H1 (cell line): ENCODE results near the gene SRRM4. TPM values are rescaled to one million over a fixed set of nuclear protein-coding genes. Genes with fewer than 3 reads are reported as not detected.

Experiments
- CTCF ChIA-PET: fragments of 300-600 bp; sonication (Branson Sonifier 250); formaldehyde crosslinking; loops from one replicate; lab custom pipeline; 2021; ENCODE audit not compliant: partially characterized antibody; lab: Charles Lee
- POLR2A ChIA-PET: fragments of 300-600 bp; sonication (Branson Sonifier 250); formaldehyde crosslinking; loops from one replicate; lab custom pipeline; 2021; ENCODE audit warnings: inconsistent platforms; ENCODE audit not compliant: partially characterized antibody; lab: Charles Lee
- DNase-seq, 2 experiments: peaks; one replicate each; pipeline versions ENCODE4 v3.0.0 to v3.0.0-alpha.2; 2010 to 2022; ENCODE audit warnings: low spot score in 2 of 2, low read depth in 1 of 2, mixed read lengths in 1 of 2
- FAIRE-seq: peaks from 2 replicates; lab custom pipeline; 2011; peaks lifted over from hg19 to GRCh38; lab: Jason Lieb, UNC
- H2AFZ ChIP-seq: 2 replicates; pipeline ENCODE4 v1.8.1; 2012; ENCODE audit warnings: low read length, inconsistent platforms
- H2AK5ac ChIP-seq: 2 replicates; pipeline ENCODE4 v1.6.1; 2013; ENCODE audit warnings: low read depth, low read length
- H2BK120ac ChIP-seq: replicated peaks from 2 replicates; pipeline ENCODE3; 2013; ENCODE audit warnings: low read depth, low read length, inconsistent platforms
- H2BK12ac ChIP-seq: 2 replicates; pipeline ENCODE4 v1.6.1; 2013; ENCODE audit warnings: low read depth, low read length
- H2BK15ac ChIP-seq: 2 replicates; pipeline ENCODE4 v1.6.1; 2013; ENCODE audit warnings: low read length
- H2BK20ac ChIP-seq: 2 replicates; pipeline ENCODE4 v1.6.1; 2013; ENCODE audit warnings: low read length
- H2BK5ac ChIP-seq: 2 replicates; pipeline ENCODE4 v1.6.1; 2013; ENCODE audit warnings: low read depth, low read length
- H3K14ac ChIP-seq: 2 replicates; pipeline ENCODE4 v1.6.1; 2013; ENCODE audit warnings: inconsistent platforms; ENCODE audit not compliant: insufficient read length
- H3K18ac ChIP-seq: 2 replicates; pipeline ENCODE4 v1.6.1; 2013; ENCODE audit warnings: low read length; ENCODE audit errors: extremely low read depth
- H3K23ac ChIP-seq: 2 replicates; pipeline ENCODE4 v1.6.1; 2013; ENCODE audit warnings: inconsistent platforms; ENCODE audit not compliant: insufficient read length
- H3K23me2 ChIP-seq: 2 replicates; pipeline ENCODE4 v1.6.1; 2013; ENCODE audit warnings: low read depth, low read length
- H3K27ac ChIP-seq: 2 replicates; pipeline ENCODE4 v1.6.1; 2011; ENCODE audit warnings: low read depth, low read length, inconsistent platforms
- H3K27me3 ChIP-seq, 4 experiments: replicated peaks in 1 of 4; 1 replicate in 1 of 4; 2 replicates in 3 of 4; pipeline versions ENCODE4 v1.6.1 to v1.8.1; 2011 to 2013; ENCODE audit warnings: low read length in 3 of 4, mild to moderate bottlenecking in 3 of 4, inconsistent platforms in 2 of 4, mixed read lengths in 2 of 4, moderate library complexity in 1 of 4; ENCODE audit not compliant: control insufficient read depth in 3 of 4, insufficient read depth in 3 of 4; ENCODE audit errors: extremely low read depth in 1 of 4
- H3K36me3 ChIP-seq, 4 experiments: 2 replicates each; pipeline versions ENCODE4 v1.6.1 to v1.8.1; 2011 to 2013; ENCODE audit warnings: mild to moderate bottlenecking in 4 of 4, low read length in 3 of 4, moderate library complexity in 2 of 4, control low read depth in 1 of 4, inconsistent platforms in 1 of 4; ENCODE audit not compliant: insufficient read depth in 4 of 4, control insufficient read depth in 2 of 4
- H3K4ac ChIP-seq: replicated peaks from 2 replicates; pipeline ENCODE3; 2013; ENCODE audit warnings: low read length, low read depth, mixed read lengths, inconsistent platforms; ENCODE audit not compliant: insufficient read length
- H3K4me1 ChIP-seq, 4 experiments: replicated peaks in 1 of 4; 1 replicate in 1 of 4; 2 replicates in 3 of 4; pipeline versions ENCODE4 v1.6.1 to v1.8.1; 2011 to 2013; ENCODE audit warnings: low read length in 3 of 4, inconsistent platforms in 2 of 4, mixed read lengths in 1 of 4; ENCODE audit not compliant: insufficient read depth in 4 of 4, control insufficient read depth in 3 of 4
- H3K4me2 ChIP-seq, 2 experiments: 2 replicates each; pipeline versions ENCODE4 v1.6.1 to v1.8.1; 2011 to 2013; ENCODE audit warnings: low read depth in 2 of 2, low read length in 2 of 2, control low read depth in 1 of 2, inconsistent platforms in 1 of 2, mild to moderate bottlenecking in 1 of 2; ENCODE audit not compliant: insufficient read depth in 1 of 2
- H3K4me3 ChIP-seq, 4 experiments: fragments of 200-600, 300-600 bp in 1 of 4; sonication (generic), shearing (Covaris generic), sonication (Bioruptor Twin) in 1 of 4; 2 replicates each; pipeline versions ENCODE4 v1.5.1 to v1.8.1; 2011 to 2016; ENCODE audit warnings: low read length in 4 of 4, low read depth in 3 of 4, control low read depth in 2 of 4, inconsistent platforms in 2 of 4, mild to moderate bottlenecking in 2 of 4, mixed read lengths in 1 of 4, moderate library complexity in 1 of 4; ENCODE audit not compliant: insufficient read depth in 2 of 4; ENCODE audit errors: extremely low read depth in 1 of 4
- H3K56ac ChIP-seq: replicated peaks from 2 replicates; pipeline ENCODE3; 2013; ENCODE audit warnings: low read depth, mild to moderate bottlenecking, mixed read lengths, low read length, inconsistent platforms; ENCODE audit not compliant: insufficient read length
- H3K79me1 ChIP-seq: 2 replicates; pipeline ENCODE4 v1.6.1; 2013; ENCODE audit warnings: low read depth, low read length, control low read depth
- H3K79me2 ChIP-seq, 2 experiments: 2 replicates each; pipeline versions ENCODE4 v1.6.1 to v1.8.1; 2012 to 2013; ENCODE audit warnings: low read length in 2 of 2, mild to moderate bottlenecking in 2 of 2, inconsistent platforms in 1 of 2; ENCODE audit not compliant: insufficient read depth in 2 of 2, control insufficient read depth in 1 of 2
- H3K9ac ChIP-seq, 4 experiments: replicated peaks in 1 of 4; 1 replicate in 1 of 4; 2 replicates in 3 of 4; pipeline versions ENCODE4 v1.6.1 to v1.8.1; 2011 to 2013; ENCODE audit warnings: low read depth in 3 of 4, low read length in 3 of 4, control low read depth in 2 of 4, mild to moderate bottlenecking in 2 of 4, moderate library complexity in 2 of 4, inconsistent platforms in 1 of 4; ENCODE audit errors: extremely low read depth in 1 of 4
- H3K9me3 ChIP-seq, 2 experiments: 2 replicates each; pipeline versions ENCODE4 v1.6.1 to v1.8.1; 2012 to 2013; ENCODE audit warnings: mild to moderate bottlenecking in 2 of 2, moderate library complexity in 2 of 2, control low read depth in 1 of 2, inconsistent platforms in 1 of 2, low read depth in 1 of 2, low read length in 1 of 2, mixed read lengths in 1 of 2; ENCODE audit not compliant: insufficient read depth in 2 of 2
- H4K20me1 ChIP-seq, 2 experiments: replicated peaks in 1 of 2; 2 replicates each; pipeline versions ENCODE3 to v1.8.1; 2011 to 2013; ENCODE audit warnings: inconsistent platforms in 2 of 2, low read length in 2 of 2, mild to moderate bottlenecking in 1 of 2; ENCODE audit not compliant: insufficient read depth in 2 of 2, control insufficient read depth in 1 of 2
- H4K5ac ChIP-seq: 2 replicates; pipeline ENCODE4 v1.6.1; 2013; ENCODE audit warnings: low read length, low read depth, mixed read lengths, inconsistent platforms; ENCODE audit not compliant: insufficient read length
- H4K8ac ChIP-seq: 2 replicates; pipeline ENCODE4 v1.8.0; 2013; ENCODE audit warnings: mild to moderate bottlenecking, moderate library complexity, low read length, inconsistent platforms; ENCODE audit not compliant: insufficient read depth; ENCODE audit errors: extremely low read depth
- H4K91ac ChIP-seq: replicated peaks from 2 replicates; pipeline ENCODE3; 2013; ENCODE audit warnings: low read length, mixed read lengths, inconsistent platforms; ENCODE audit not compliant: insufficient read length
- CTCF ChIP-seq, 3 experiments: IDR thresholded peaks; 1 replicate in 2 of 3; 2 replicates in 1 of 3; pipeline versions ENCODE4 v1.5.1 to v1.6.1; 2011; ENCODE audit warnings: low read length in 3 of 3, mild to moderate bottlenecking in 3 of 3, inconsistent platforms in 2 of 3, low read depth in 1 of 3, moderate library complexity in 1 of 3; ENCODE audit not compliant: insufficient read depth in 1 of 3; ENCODE audit errors: control extremely low read depth in 1 of 3
- EP300 ChIP-seq, 2 experiments: IDR thresholded peaks; 1 replicate in 1 of 2; 2 replicates in 1 of 2; pipeline ENCODE4 v1.6.1; 2011 to 2012; ENCODE audit warnings: low read depth in 2 of 2, low read length in 2 of 2, mild to moderate bottlenecking in 2 of 2, borderline replicate concordance in 1 of 2, inconsistent platforms in 1 of 2, moderate library complexity in 1 of 2
- JUND ChIP-seq: IDR thresholded peaks from 2 replicates; pipeline ENCODE4 v1.6.1; 2011; ENCODE audit warnings: mild to moderate bottlenecking, improper control_type of control experiment, low read length
- PHF8 ChIP-seq: fragments of 200-600 bp; sonication (generic); conservative IDR thresholded peaks from 2 replicates; pipeline ENCODE4 v1.7.1; 2012; ENCODE audit warnings: low read depth, mild to moderate bottlenecking, inconsistent platforms, low read length, moderate library complexity
- RAD21 ChIP-seq, 2 experiments: IDR thresholded peaks in 1 of 2; conservative IDR thresholded peaks in 1 of 2; 2 replicates each; pipeline ENCODE4 v1.6.1; 2011; ENCODE audit warnings: low read depth in 2 of 2, low read length in 2 of 2, improper control_type of control experiment in 1 of 2, inconsistent platforms in 1 of 2, mild to moderate bottlenecking in 1 of 2, moderate library complexity in 1 of 2
- RNF2 ChIP-seq: fragments of 200-900, 300-1000 bp; sonication (generic); IDR thresholded peaks from 2 replicates; pipeline ENCODE4 v1.7.1; 2016; ENCODE audit warnings: borderline replicate concordance, low read depth, mild to moderate bottlenecking, antibody characterized with exemption, low read length; ENCODE audit not compliant: poor library complexity, severe bottlenecking; ENCODE audit errors: missing control alignments
- SIX5 ChIP-seq: IDR thresholded peaks from 2 replicates; pipeline ENCODE4 v1.6.1; 2011; ENCODE audit warnings: mild to moderate bottlenecking, low read depth, low read length
- SP4 ChIP-seq: IDR thresholded peaks from 2 replicates; pipeline ENCODE4 v1.6.1; 2012; ENCODE audit warnings: low read length, inconsistent platforms
- YY1 ChIP-seq: IDR thresholded peaks from 2 replicates; pipeline ENCODE4 v1.6.1; 2011; ENCODE audit warnings: low read depth, mild to moderate bottlenecking, low read length
- WGBS, 2 experiments: shearing (Covaris generic) in 1 of 2; methylation state at CpG; one replicate each; pipeline versions ENCODE4 v1.1.6 to v1.1.7; 2013 to 2015; ENCODE audit warnings: low lambda C conversion rate in 2 of 2, mixed read lengths in 2 of 2, inconsistent platforms in 1 of 2, low coverage in 1 of 2, missing lambda C conversion rate in 1 of 2; ENCODE audit not compliant: insufficient replicate concordance in 2 of 2, insufficient coverage in 1 of 2, insufficient read length in 1 of 2; ENCODE audit errors: extremely low coverage in 1 of 2, missing lambda C conversion rate in 1 of 2; 5-methylcytosine and 5-hydroxymethylcytosine counted together
- polyA plus RNA-seq, 7 experiments: library from polyadenylated mRNA; depleted of rRNA in 3 of 7; stranded (reverse) in 5 of 7; unstranded in 2 of 7; fragments of >200 nt in 5 of 7; fragments of 200-250 nt in 2 of 7; gene quantifications; 1 replicate in 5 of 7; 2 replicates in 1 of 7; 4 replicates in 1 of 7; pipeline versions ENCODE4 v1.2.1 to v1.2.3, GENCODE V29; 2011 to 2013; ENCODE audit warnings: missing spikeins in 2 of 7, mixed read lengths in 2 of 7
- total RNA-seq: library from RNA; stranded (reverse); fragmentation: NEBNext Ultra II Directional; extraction: Animal tissue kit (Norgen Biotek cat#: 25700); gene quantifications from 2 replicates; pipeline ENCODE4 v1.2.1, GENCODE V29; 2021

Gene SRRM4
- total and polyA plus RNA-seq, 2 of the 8 experiments (the other 6 are each of a cell fraction or from before 2014, with no cell fraction given): 0.53 to 1.1 TPM

- no peak overlapping the region for H4K5ac ChIP-seq
- H2BK5ac ChIP-seq: no peak overlapping the region
- H3K23ac ChIP-seq: no peak overlapping the region
- no peak overlapping the region for H3K18ac ChIP-seq
- H3K4me1 ChIP-seq: 0 out of 7 replicates have a peak, but pooled peaks cover 0 to 2% (median 0%) of the 10 kb centered on the region in 4 experiments
- H3K14ac ChIP-seq: no peak overlapping the region
- no peak overlapping the region for H4K8ac ChIP-seq
- H2BK12ac ChIP-seq: no peak overlapping the region; the same call in 1 of the 2 replicates
- no peak overlapping the region for H3K56ac ChIP-seq
- H3K27ac ChIP-seq: no peak overlapping the region
- no peaks in the 10 kb centered on the region for H3K79me1 ChIP-seq
- H3K4me3 ChIP-seq: no peak overlapping the region
- no peak overlapping the region for H2BK120ac ChIP-seq
- POLR2A ChIA-PET: interaction anchor here (1.2 kb wide), 1 partner anchor 32 kb away, joined by 3 read pairs; no protein-coding TSS in a partner anchor
- no peaks in the 10 kb centered on the region; a peak in 1 of 8 replicates for H3K36me3 ChIP-seq
- no peaks in the 10 kb centered on the region for H4K20me1 ChIP-seq
- CTCF ChIA-PET: interaction anchor here (0.7 to 1.8 kb wide), 16 partner anchors 9 to 298 kb away, joined by 3 to 7 read pairs (median 4); no protein-coding TSS in a partner anchor
- 55% methylated on average over 2 of the region's 2 CpGs; no CpG with 5 or more reads in 1 of the 2 experiments for WGBS, 2 experiments
- no peak overlapping the region for H2BK20ac ChIP-seq
- no peaks in the 10 kb centered on the region for H3K79me2 ChIP-seq
- H3K9ac ChIP-seq: no peak overlapping the region
- no peak overlapping the region for H2AK5ac ChIP-seq
- H2BK15ac ChIP-seq: no peak overlapping the region
- H3K9me3 ChIP-seq: peaks cover 6 to 11% of the 10 kb centered on the region in 2 experiments
- no peak overlapping the region for H3K4ac ChIP-seq
- H3K23me2 ChIP-seq: no peaks in the 10 kb centered on the region
- no peak overlapping the region for H3K4me2 ChIP-seq
- DNase-seq (peak in 1 of 2 experiments; percentile 86), FAIRE-seq (peak; percentile 84)
- no peak overlapping the region for H4K91ac ChIP-seq
- no peaks in the 10 kb centered on the region for H3K27me3 ChIP-seq
- no peak overlapping the region for H2AFZ ChIP-seq
- TF ChIP-seq PHF8 (no peak), YY1 (no peak), RNF2 (no peak), CTCF (IDR thresholded peaks at IDR 0.05; ENCODE audit: control extremely low read depth in 1 of 3, insufficient read depth in 1 of 3, low read depth in 1 of 3, low read length in 3 of 3) (peak in 2 of 3 experiments; percentile 81 to 85; a peak in 3 of 4 replicates), SIX5 (no peak), SP4 (no peak), JUND (0 out of 2 replicates have a peak, but pooled peaks have one; percentile 20), RAD21 (IDR thresholded peaks at IDR 0.05 in 1 of 2, conservative IDR thresholded peaks at IDR 0.05 in 1 of 2; ENCODE audit: low read depth in 2 of 2, low read length in 2 of 2) (peak; percentile 78 to 90), EP300 (IDR thresholded peaks at IDR 0.05; ENCODE audit: borderline replicate concordance in 1 of 2, low read depth in 2 of 2, low read length in 2 of 2) (no peak; a peak in 1 of 3 replicates)
Measured at GRCh38 chr12:119115296-119115905, 134.1 kb downstream of the SRRM4 start.
